Measurements from ENCODE around the gene PRKN. TPM values are rescaled to one million over a fixed set of nuclear protein-coding genes. Genes with fewer than 3 reads are reported as not detected.

The PRKN gene
- total RNA-seq, 1 experiment from 2014 or later, result 0.46 TPM

- TF ChIP-seq TCF7L2 (IDR thresholded peaks at IDR 0.05; ENCODE audit: low read depth, low read length), result no peak
- TF ChIP-seq, protein P1, sequence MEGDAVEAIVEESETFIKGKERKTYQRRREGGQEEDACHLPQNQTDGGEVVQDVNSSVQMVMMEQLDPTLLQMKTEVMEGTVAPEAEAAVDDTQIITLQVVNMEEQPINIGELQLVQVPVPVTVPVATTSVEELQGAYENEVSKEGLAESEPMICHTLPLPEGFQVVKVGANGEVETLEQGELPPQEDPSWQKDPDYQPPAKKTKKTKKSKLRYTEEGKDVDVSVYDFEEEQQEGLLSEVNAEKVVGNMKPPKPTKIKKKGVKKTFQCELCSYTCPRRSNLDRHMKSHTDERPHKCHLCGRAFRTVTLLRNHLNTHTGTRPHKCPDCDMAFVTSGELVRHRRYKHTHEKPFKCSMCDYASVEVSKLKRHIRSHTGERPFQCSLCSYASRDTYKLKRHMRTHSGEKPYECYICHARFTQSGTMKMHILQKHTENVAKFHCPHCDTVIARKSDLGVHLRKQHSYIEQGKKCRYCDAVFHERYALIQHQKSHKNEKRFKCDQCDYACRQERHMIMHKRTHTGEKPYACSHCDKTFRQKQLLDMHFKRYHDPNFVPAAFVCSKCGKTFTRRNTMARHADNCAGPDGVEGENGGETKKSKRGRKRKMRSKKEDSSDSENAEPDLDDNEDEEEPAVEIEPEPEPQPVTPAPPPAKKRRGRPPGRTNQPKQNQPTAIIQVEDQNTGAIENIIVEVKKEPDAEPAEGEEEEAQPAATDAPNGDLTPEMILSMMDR (IDR thresholded peaks at IDR 0.05), result no peak
- TF ChIP-seq, protein P2, sequence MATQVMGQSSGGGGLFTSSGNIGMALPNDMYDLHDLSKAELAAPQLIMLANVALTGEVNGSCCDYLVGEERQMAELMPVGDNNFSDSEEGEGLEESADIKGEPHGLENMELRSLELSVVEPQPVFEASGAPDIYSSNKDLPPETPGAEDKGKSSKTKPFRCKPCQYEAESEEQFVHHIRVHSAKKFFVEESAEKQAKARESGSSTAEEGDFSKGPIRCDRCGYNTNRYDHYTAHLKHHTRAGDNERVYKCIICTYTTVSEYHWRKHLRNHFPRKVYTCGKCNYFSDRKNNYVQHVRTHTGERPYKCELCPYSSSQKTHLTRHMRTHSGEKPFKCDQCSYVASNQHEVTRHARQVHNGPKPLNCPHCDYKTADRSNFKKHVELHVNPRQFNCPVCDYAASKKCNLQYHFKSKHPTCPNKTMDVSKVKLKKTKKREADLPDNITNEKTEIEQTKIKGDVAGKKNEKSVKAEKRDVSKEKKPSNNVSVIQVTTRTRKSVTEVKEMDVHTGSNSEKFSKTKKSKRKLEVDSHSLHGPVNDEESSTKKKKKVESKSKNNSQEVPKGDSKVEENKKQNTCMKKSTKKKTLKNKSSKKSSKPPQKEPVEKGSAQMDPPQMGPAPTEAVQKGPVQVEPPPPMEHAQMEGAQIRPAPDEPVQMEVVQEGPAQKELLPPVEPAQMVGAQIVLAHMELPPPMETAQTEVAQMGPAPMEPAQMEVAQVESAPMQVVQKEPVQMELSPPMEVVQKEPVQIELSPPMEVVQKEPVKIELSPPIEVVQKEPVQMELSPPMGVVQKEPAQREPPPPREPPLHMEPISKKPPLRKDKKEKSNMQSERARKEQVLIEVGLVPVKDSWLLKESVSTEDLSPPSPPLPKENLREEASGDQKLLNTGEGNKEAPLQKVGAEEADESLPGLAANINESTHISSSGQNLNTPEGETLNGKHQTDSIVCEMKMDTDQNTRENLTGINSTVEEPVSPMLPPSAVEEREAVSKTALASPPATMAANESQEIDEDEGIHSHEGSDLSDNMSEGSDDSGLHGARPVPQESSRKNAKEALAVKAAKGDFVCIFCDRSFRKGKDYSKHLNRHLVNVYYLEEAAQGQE (IDR thresholded peaks at IDR 0.05; ENCODE audit: insufficient read depth in 1 of 2, low read depth in 2 of 2, low read length in 1 of 2), result no peak
- no peak for TF ChIP-seq POLR2AphosphoS5 (IDR thresholded peaks at IDR 0.05; ENCODE audit: low read depth, low read length)
- TF ChIP-seq SIN3A (IDR thresholded peaks at IDR 0.05; ENCODE audit: borderline replicate concordance, insufficient read depth, low read depth, low read length), result no peak
- BruUV-seq (replicated peaks), result no TSS peak
- ChIA-PET POLR2A (no interaction called here), CTCF (no interaction called here)
- no peak for DNase-seq (ENCODE audit: low read depth, low spot score)
- peaks cover 4% of the 10 kb centered on the region; the same call in 1 of the 2 replicates for H3K9me3 ChIP-seq (ENCODE audit: control insufficient read depth, insufficient read depth, low read depth, low read length)
- intact Hi-C loops (cut with micrococcal nuclease; ENCODE audit: unreplicated experiment) (no loop called here), in situ Hi-C loops (cut with HindIII; ENCODE audit: low pct_unique_long_range_greater_than_20kb, low sequenced_read_pairs) (no loop called here)
- H3K27me3 ChIP-seq (ENCODE audit: control insufficient read depth, insufficient read depth, low read length), result no peaks in the 10 kb centered on the region
- no peak overlapping the region for H3K27ac ChIP-seq (ENCODE audit: low read length)
- no peak for ATAC-seq
- no peaks in the 10 kb centered on the region for H3K4me1 ChIP-seq (ENCODE audit: control insufficient read depth, insufficient read depth, low read length)
- H3K36me3 ChIP-seq (ENCODE audit: control insufficient read depth, insufficient read depth, low read length), result no peaks in the 10 kb centered on the region
- H3K4me3 ChIP-seq (ENCODE audit: low read depth in 2 of 2, low read length in 2 of 2), result no peak overlapping the region
Measured at GRCh38 chr6:161361529-161361928, 1366.0 kb downstream of the PRKN start.

GRCh38 chr6:161360520-161360919, 1367.0 kb downstream of the PRKN start:
- DNase-seq (ENCODE audit: low read depth, low spot score), result no peak
- intact Hi-C loops (cut with micrococcal nuclease; ENCODE audit: unreplicated experiment) (no loop called here), in situ Hi-C loops (cut with HindIII; ENCODE audit: low pct_unique_long_range_greater_than_20kb, low sequenced_read_pairs) (no loop called here)
- peaks cover 4% of the 10 kb centered on the region; the same call in 1 of the 2 replicates for H3K9me3 ChIP-seq (ENCODE audit: control insufficient read depth, insufficient read depth, low read depth, low read length)
- H3K4me3 ChIP-seq (ENCODE audit: low read depth in 2 of 2, low read length in 2 of 2), result no peak overlapping the region
- BruUV-seq (replicated peaks), result no TSS peak
- TF ChIP-seq TCF7L2 (IDR thresholded peaks at IDR 0.05; ENCODE audit: low read depth, low read length), result no peak
- TF ChIP-seq, protein P1 (IDR thresholded peaks at IDR 0.05), result no peak
- TF ChIP-seq, protein P2 (IDR thresholded peaks at IDR 0.05; ENCODE audit: insufficient read depth in 1 of 2, low read depth in 2 of 2, low read length in 1 of 2), result no peak
- H3K27ac ChIP-seq (ENCODE audit: low read length), result no peak overlapping the region
- no peaks in the 10 kb centered on the region for H3K36me3 ChIP-seq (ENCODE audit: control insufficient read depth, insufficient read depth, low read length)
- ChIA-PET CTCF (no interaction called here), POLR2A (no interaction called here)
- no peak for ATAC-seq
- H3K4me1 ChIP-seq (ENCODE audit: control insufficient read depth, insufficient read depth, low read length), result no peaks in the 10 kb centered on the region
- H3K27me3 ChIP-seq (ENCODE audit: control insufficient read depth, insufficient read depth, low read length), result no peaks in the 10 kb centered on the region
